T-cell (primary cell): Measurements from ENCODE around the gene STAB2. TPM values are rescaled to one million over a fixed set of nuclear protein-coding genes. Genes with fewer than 3 reads are reported as not detected.

Experiments
- ATAC-seq, 4 experiments: fragments of 200-7000 bp in 3 of 4; fragments of 150-1000 bp in 1 of 4; cut with Tn5 transposase; replicated peaks in 1 of 4; 1 replicate in 3 of 4; 2 replicates in 1 of 4; pipeline ENCODE4 v1.10.0; 2021; ENCODE audit warnings: moderate library complexity in 3 of 4, mild to moderate bottlenecking in 2 of 4, moderate number of reproducible peaks in 1 of 4
- CTCF ChIA-PET, 2 donors: fragments of 300-600 bp; sonication (Branson Sonifier 250); formaldehyde crosslinking; loops; one replicate each; lab custom pipeline; 2022; ENCODE audit warnings: antibody characterized with exemption in 2 of 2; lab: Charles Lee
- POLR2A ChIA-PET, 2 donors: fragments of 300-600 bp; sonication (Branson Sonifier 250); formaldehyde crosslinking; loops; one replicate each; lab custom pipeline; 2022; ENCODE audit warnings: antibody characterized with exemption in 2 of 2; lab: Charles Lee
- DNase-seq, 35 experiments: peaks; one replicate each; pipeline versions ENCODE4 v3.0.0 to v3.0.0-alpha.2; 2013 to 2023
- H3K27ac ChIP-seq: one replicate; pipeline ENCODE4 v1.5.1; 2013; ENCODE audit warnings: low read length
- H3K27me3 ChIP-seq, 2 experiments: replicated peaks in 1 of 2; 1 replicate in 1 of 2; 2 replicates in 1 of 2; pipeline versions ENCODE4 v1.6.1 to v1.7.0; 2013; ENCODE audit warnings: low read length in 1 of 2, mixed read lengths in 1 of 2; ENCODE audit not compliant: control insufficient read depth in 2 of 2, insufficient read depth in 2 of 2; ENCODE audit errors: extremely low read depth in 1 of 2
- H3K36me3 ChIP-seq, 2 donors: 1 replicate in 1 of 2; 2 replicates in 1 of 2; pipeline versions ENCODE4 v1.6.1 to v1.7.0; 2013; ENCODE audit warnings: low read length in 1 of 2; ENCODE audit not compliant: control insufficient read depth in 2 of 2, insufficient read depth in 1 of 2; ENCODE audit errors: extremely low read depth in 1 of 2
- H3K4me1 ChIP-seq, 2 experiments: 1 replicate in 1 of 2; 2 replicates in 1 of 2; pipeline versions ENCODE4 v1.6.1 to v1.7.0; 2013; ENCODE audit warnings: low read length in 2 of 2, mixed read lengths in 1 of 2; ENCODE audit not compliant: insufficient read depth in 2 of 2, control insufficient read depth in 1 of 2; ENCODE audit errors: extremely low read depth in 1 of 2
- H3K4me3 ChIP-seq, 2 donors: 1 replicate in 1 of 2; 2 replicates in 1 of 2; pipeline versions ENCODE4 v1.5.1 to v1.7.0; 2013; ENCODE audit warnings: mild to moderate bottlenecking in 2 of 2, low read length in 1 of 2, moderate library complexity in 1 of 2; ENCODE audit not compliant: control insufficient read depth in 1 of 2; ENCODE audit errors: extremely low read depth in 1 of 2
- H3K9me3 ChIP-seq: 2 replicates; pipeline ENCODE4 v1.7.0; 2013
- H3K27ac Mint-ChIP-seq, 2 donors: one replicate each; pipeline ENCODE4 v1.8.0; 2020 to 2021; ENCODE audit warnings: mild to moderate bottlenecking in 2 of 2, mixed read lengths in 2 of 2
- H3K27me3 Mint-ChIP-seq, 2 donors: one replicate each; pipeline ENCODE4 v1.8.0; 2021 to 2022; ENCODE audit warnings: mixed read lengths in 2 of 2
- H3K36me3 Mint-ChIP-seq: one replicate; pipeline ENCODE4 v1.8.0; 2021; ENCODE audit warnings: mixed read lengths
- H3K4me1 Mint-ChIP-seq, 3 donors: one replicate each; pipeline ENCODE4 v1.8.0; 2020 to 2022; ENCODE audit warnings: mixed read lengths in 3 of 3, mild to moderate bottlenecking in 1 of 3
- H3K4me3 Mint-ChIP-seq, 3 donors: one replicate each; pipeline ENCODE4 v1.8.0; 2020 to 2022; ENCODE audit warnings: mild to moderate bottlenecking in 3 of 3, mixed read lengths in 3 of 3, moderate library complexity in 3 of 3
- H3K9me3 Mint-ChIP-seq, 3 donors: one replicate each; pipeline ENCODE4 v1.8.0; 2020 to 2022; ENCODE audit warnings: mixed read lengths in 3 of 3
- WGBS: methylation state at CpG from one replicate; pipeline ENCODE4 v1.1.5; 2013; ENCODE audit warnings: missing lambda C conversion rate; ENCODE audit not compliant: insufficient coverage; 5-methylcytosine and 5-hydroxymethylcytosine counted together
- total RNA-seq, 35 experiments: library from RNA in 6 of 35; stranded (reverse) in 6 of 35; fragments of 120-200 nt in 1 of 35; gene quantifications; one replicate each; pipeline versions ENCODE4 v1.2.1 to v1.2.4 and lab custom pipeline; 2013 to 2026

The STAB2 gene
- total RNA-seq, 5 donors from 2014 or later (not counting 1 experiment from before 2014, with no cell fraction given): not detected

- no peaks in the 10 kb centered on the region for H3K9me3 ChIP-seq
- no peak overlapping the region for H3K27ac ChIP-seq
- Mint-ChIP-seq H3K4me1 (no peaks in the 10 kb centered on the region), H3K27ac (no peak overlapping the region), H3K9me3 (no peaks in the 10 kb centered on the region), H3K36me3 (no peaks in the 10 kb centered on the region), H3K4me3 (no peak overlapping the region), H3K27me3 (peaks cover 6 to 7% of the 10 kb centered on the region in 2 donors)
- DNase-seq: no peak
- ChIA-PET CTCF (no interaction called here), POLR2A (interaction anchor here in 1 of 2 donors (0.7 kb wide), 1 partner anchor 62 kb away, joined by 3 read pairs; no protein-coding TSS in a partner anchor)
- H3K4me1 ChIP-seq: no peaks in the 10 kb centered on the region
- no peak for ATAC-seq
- WGBS: 69% methylated on average over 2 of the region's 7 CpGs
- H3K4me3 ChIP-seq: no peak overlapping the region
- no peaks in the 10 kb centered on the region for H3K36me3 ChIP-seq
- H3K27me3 ChIP-seq: peaks cover 0 to 2% of the 10 kb centered on the region in 2 experiments
Measured at GRCh38 chr12:103680591-103681141, 93.6 kb downstream of the STAB2 start.

DNA sequence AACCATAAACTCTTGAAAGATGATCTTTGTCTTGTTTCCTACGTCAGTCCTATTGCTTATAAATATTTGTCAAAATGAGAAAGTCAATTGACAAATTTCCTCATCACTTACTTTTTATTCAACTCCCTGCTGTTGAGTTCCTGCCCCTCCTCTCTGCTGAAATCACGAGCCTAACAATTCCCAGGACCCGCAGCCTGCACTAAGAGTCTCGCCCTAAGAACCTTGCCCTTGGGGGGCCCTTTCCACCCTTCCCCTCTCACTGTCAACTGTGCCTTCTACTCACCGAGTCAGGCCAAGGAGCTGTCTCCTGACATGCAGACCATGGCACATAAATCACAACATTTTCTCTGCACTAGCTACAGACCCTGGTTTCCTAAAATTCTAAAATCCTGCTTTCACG is 99.0 kb downstream of the STAB2 start:
- H3K27me3 Mint-ChIP-seq: peaks cover 8 to 10% of the 10 kb centered on the region in 2 donors
- ChIA-PET POLR2A (no interaction called here), CTCF (no interaction called here)
- Histone ChIP-seq H3K27ac (no peak overlapping the region), H3K4me3 (no peak overlapping the region), H3K36me3 (no peaks in the 10 kb centered on the region), H3K27me3 (peaks cover 2 to 3% of the 10 kb centered on the region in 2 experiments), H3K9me3 (no peaks in the 10 kb centered on the region), H3K4me1 (no peaks in the 10 kb centered on the region)
- DNase-seq (no peak), ATAC-seq (no peak)
- 62% methylated on average over 5 of the region's 6 CpGs for WGBS
- no peak overlapping the region for H3K27ac Mint-ChIP-seq
- H3K4me3 Mint-ChIP-seq: no peak overlapping the region
- H3K4me1 Mint-ChIP-seq: no peaks in the 10 kb centered on the region
- H3K9me3 Mint-ChIP-seq: no peaks in the 10 kb centered on the region
- no peaks in the 10 kb centered on the region for H3K36me3 Mint-ChIP-seq

- 80% methylated on average over 1 of the region's 2 CpGs for WGBS
- H3K9me3 ChIP-seq: no peaks in the 10 kb centered on the region
- ATAC-seq (no peak), DNase-seq (no peak)
- H3K4me1 ChIP-seq: no peaks in the 10 kb centered on the region
- no peaks in the 10 kb centered on the region for H3K36me3 ChIP-seq
- no peak overlapping the region for H3K4me3 ChIP-seq
- no peak overlapping the region for H3K4me3 Mint-ChIP-seq
- H3K4me1 Mint-ChIP-seq: no peaks in the 10 kb centered on the region
- peaks cover 10 to 11% of the 10 kb centered on the region in 2 donors for H3K27me3 Mint-ChIP-seq
- H3K27me3 ChIP-seq: peaks cover 2 to 3% of the 10 kb centered on the region in 2 experiments
- H3K27ac ChIP-seq: no peak overlapping the region
- H3K27ac Mint-ChIP-seq: no peak overlapping the region
- H3K36me3 Mint-ChIP-seq: no peaks in the 10 kb centered on the region
- ChIA-PET CTCF (interaction anchor here in 1 of 2 donors (0.7 kb wide), 1 partner anchor 94 kb away, joined by 3 read pairs; no protein-coding TSS in a partner anchor), POLR2A (interaction anchor here in 1 of 2 donors (0.5 kb wide), 1 partner anchor 674 kb away, joined by 4 read pairs; no protein-coding TSS in a partner anchor)
- no peaks in the 10 kb centered on the region for H3K9me3 Mint-ChIP-seq
Measured at GRCh38 chr12:103687253-103687652, 100.2 kb downstream of the STAB2 start.

GRCh38 chr12:103688376-103689063 is 101.4 kb downstream of the STAB2 start:
- no peak overlapping the region for H3K4me3 ChIP-seq
- no peak for DNase-seq
- no peak overlapping the region for H3K27ac ChIP-seq
- Mint-ChIP-seq H3K27ac (no peak overlapping the region), H3K4me1 (no peaks in the 10 kb centered on the region), H3K27me3 (peaks cover 10 to 11% of the 10 kb centered on the region in 2 donors), H3K9me3 (no peaks in the 10 kb centered on the region), H3K36me3 (no peaks in the 10 kb centered on the region), H3K4me3 (no peak overlapping the region)
- CTCF ChIA-PET: no interaction called here
- H3K9me3 ChIP-seq: no peaks in the 10 kb centered on the region
- ATAC-seq: no peak
- H3K4me1 ChIP-seq: no peaks in the 10 kb centered on the region
- POLR2A ChIA-PET: no interaction called here
- peaks cover 2 to 3% of the 10 kb centered on the region in 2 experiments for H3K27me3 ChIP-seq
- 100% methylated on average over 1 of the region's 6 CpGs for WGBS
- no peaks in the 10 kb centered on the region for H3K36me3 ChIP-seq

DNA sequence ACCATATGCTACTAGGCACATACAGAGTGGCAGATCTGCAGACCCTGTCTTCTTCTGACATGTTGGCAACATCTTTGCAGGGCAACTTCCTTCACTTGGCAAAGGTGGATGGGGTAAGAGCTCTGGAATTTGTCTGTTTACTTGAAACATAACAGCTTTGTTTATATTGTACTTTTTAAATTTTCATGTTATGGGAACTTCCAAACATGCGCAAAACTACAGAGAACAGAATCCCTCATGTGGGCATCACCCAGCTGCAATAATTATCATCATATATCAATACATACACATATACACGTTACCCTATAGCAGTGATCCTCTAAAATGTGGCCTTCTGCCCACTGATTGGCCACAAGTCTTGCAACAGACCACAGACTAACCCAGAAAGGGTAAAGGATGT is 103.4 kb downstream of the STAB2 start:
- peaks cover 0 to 3% of the 10 kb centered on the region in 2 experiments for H3K27me3 ChIP-seq
- Mint-ChIP-seq H3K36me3 (no peaks in the 10 kb centered on the region), H3K9me3 (no peaks in the 10 kb centered on the region), H3K27ac (no peak overlapping the region), H3K4me1 (no peaks in the 10 kb centered on the region), H3K4me3 (no peak overlapping the region), H3K27me3 (peaks cover 10 to 11% of the 10 kb centered on the region in 2 donors)
- no peak for DNase-seq
- H3K4me3 ChIP-seq: no peak overlapping the region
- ATAC-seq: no peak
- H3K9me3 ChIP-seq: no peaks in the 10 kb centered on the region
- no peak overlapping the region for H3K27ac ChIP-seq
- POLR2A ChIA-PET: no interaction called here
- H3K36me3 ChIP-seq: no peaks in the 10 kb centered on the region
- no CpG with 5 or more reads among the region's 2 CpGs for WGBS
- H3K4me1 ChIP-seq: no peaks in the 10 kb centered on the region
- CTCF ChIA-PET: no interaction called here

DNA sequence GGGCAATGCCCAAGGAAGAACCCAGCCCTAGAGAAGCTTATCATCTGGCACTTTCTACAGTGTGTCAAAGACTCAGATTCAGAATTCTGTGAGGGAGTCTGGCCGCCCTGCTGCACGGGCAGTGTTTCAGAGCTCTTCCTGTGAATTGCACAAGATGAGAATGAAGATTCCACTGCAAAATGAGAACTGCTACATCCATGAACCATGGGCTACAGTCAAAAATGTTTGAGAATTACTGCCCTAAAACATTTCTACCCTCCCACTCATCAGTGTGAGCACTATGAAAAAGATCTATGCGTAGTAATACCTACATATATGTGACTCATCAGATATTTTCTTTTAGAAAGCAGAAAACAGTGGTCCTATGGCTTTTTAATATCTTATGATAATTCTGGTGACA is 104.0 kb downstream of the STAB2 start:
- Mint-ChIP-seq H3K4me1 (no peaks in the 10 kb centered on the region), H3K27ac (no peak overlapping the region), H3K27me3 (peaks cover 10 to 12% of the 10 kb centered on the region in 2 donors), H3K9me3 (no peaks in the 10 kb centered on the region), H3K4me3 (no peak overlapping the region), H3K36me3 (no peaks in the 10 kb centered on the region)
- H3K27me3 ChIP-seq: peaks cover 0 to 6% of the 10 kb centered on the region in 2 experiments
- CTCF ChIA-PET: no interaction called here
- 77% methylated on average over 2 of the region's 3 CpGs for WGBS
- no peak overlapping the region for H3K4me3 ChIP-seq
- POLR2A ChIA-PET: no interaction called here
- DNase-seq (no peak), ATAC-seq (no peak)
- H3K36me3 ChIP-seq: no peaks in the 10 kb centered on the region
- H3K27ac ChIP-seq: no peak overlapping the region
- H3K9me3 ChIP-seq: no peaks in the 10 kb centered on the region
- no peaks in the 10 kb centered on the region for H3K4me1 ChIP-seq
